NB4 (cell line): ENCODE data around the gene PPT2.

Source experiments
- MYC ChIP-seq: IDR thresholded peaks from 2 replicates; pipeline ENCODE4 v1.6.1; 2011; ENCODE audit warnings: low read depth, low read length
- POLR2A ChIP-seq: IDR thresholded peaks from 2 replicates; pipeline ENCODE4 v1.6.1; 2011; ENCODE audit warnings: mild to moderate bottlenecking; ENCODE audit not compliant: insufficient read length; ENCODE audit errors: extremely low read depth
- TF ChIP-seq, protein P1 (sequence below): IDR thresholded peaks from one replicate; pipeline ENCODE4 v1.5.1; 2012; ENCODE audit warnings: low read depth, low read length
- TF ChIP-seq, protein P2 (sequence below): IDR thresholded peaks from 2 replicates; pipeline ENCODE4 v1.6.1; 2011; ENCODE audit warnings: low read depth, low read length

DNA sequence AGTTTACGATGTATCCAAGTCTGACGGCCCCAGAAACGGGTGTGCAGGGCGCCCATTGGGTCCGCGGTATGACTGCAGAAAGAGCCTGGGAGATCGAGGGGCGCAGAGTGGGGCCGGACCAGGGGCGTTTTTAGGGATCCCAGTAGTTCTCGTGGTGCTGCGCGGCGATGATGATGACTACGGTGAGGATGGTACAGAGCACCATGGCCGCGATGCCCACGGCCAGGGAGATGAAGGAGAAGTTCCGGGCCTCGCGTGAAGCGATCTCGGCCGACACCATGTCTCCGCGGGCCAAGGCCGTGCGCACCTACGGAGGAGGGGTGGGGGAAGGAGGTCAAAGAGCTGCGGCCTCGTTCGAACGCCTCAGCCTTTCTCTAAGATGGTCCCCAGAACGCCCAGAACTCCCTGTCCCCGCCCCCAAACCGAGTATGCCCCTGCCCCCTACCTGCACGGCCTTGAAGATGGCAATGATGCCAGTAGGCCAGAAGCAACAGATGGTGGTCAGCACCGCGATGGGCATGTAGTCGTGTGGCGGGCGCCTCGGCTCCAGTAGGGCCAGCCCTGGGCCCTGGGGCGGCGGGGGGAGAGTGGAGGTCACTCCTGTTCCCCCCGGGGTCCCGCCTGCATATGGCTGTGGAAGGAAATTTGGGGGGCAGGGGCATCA, 4.7 kb upstream of the PPT2 start:
- TF ChIP-seq, protein P1, sequence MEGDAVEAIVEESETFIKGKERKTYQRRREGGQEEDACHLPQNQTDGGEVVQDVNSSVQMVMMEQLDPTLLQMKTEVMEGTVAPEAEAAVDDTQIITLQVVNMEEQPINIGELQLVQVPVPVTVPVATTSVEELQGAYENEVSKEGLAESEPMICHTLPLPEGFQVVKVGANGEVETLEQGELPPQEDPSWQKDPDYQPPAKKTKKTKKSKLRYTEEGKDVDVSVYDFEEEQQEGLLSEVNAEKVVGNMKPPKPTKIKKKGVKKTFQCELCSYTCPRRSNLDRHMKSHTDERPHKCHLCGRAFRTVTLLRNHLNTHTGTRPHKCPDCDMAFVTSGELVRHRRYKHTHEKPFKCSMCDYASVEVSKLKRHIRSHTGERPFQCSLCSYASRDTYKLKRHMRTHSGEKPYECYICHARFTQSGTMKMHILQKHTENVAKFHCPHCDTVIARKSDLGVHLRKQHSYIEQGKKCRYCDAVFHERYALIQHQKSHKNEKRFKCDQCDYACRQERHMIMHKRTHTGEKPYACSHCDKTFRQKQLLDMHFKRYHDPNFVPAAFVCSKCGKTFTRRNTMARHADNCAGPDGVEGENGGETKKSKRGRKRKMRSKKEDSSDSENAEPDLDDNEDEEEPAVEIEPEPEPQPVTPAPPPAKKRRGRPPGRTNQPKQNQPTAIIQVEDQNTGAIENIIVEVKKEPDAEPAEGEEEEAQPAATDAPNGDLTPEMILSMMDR = no peak
- TF ChIP-seq POLR2A (no peak), MYC (no peak)
- TF ChIP-seq, protein P2, sequence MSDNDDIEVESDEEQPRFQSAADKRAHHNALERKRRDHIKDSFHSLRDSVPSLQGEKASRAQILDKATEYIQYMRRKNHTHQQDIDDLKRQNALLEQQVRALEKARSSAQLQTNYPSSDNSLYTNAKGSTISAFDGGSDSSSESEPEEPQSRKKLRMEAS = no peak
